H9 (cell line): ENCODE measurements around the gene DTD1. TPM values are rescaled to one million over a fixed set of nuclear protein-coding genes. Genes with fewer than 3 reads are reported as not detected.
A peak's percentile ranks its signal among the peaks of the same experiment; 100 is the strongest.

Source experiments
- DNase-seq: peaks from one replicate; pipeline ENCODE4 v3.0.0-alpha.2; 2017
- H2AFZ ChIP-seq: one replicate; pipeline ENCODE4 v1.6.1; 2013; ENCODE audit warnings: mild to moderate bottlenecking, low read length, control low read depth, moderate library complexity
- H2AK5ac ChIP-seq: 2 replicates; pipeline ENCODE4 v1.6.1; 2013; ENCODE audit warnings: low read length, control low read depth, mixed read lengths; ENCODE audit not compliant: insufficient read length
- H2BK120ac ChIP-seq: one replicate; pipeline ENCODE4 v1.6.1; 2013; ENCODE audit warnings: low read depth, mild to moderate bottlenecking, low read length, control low read depth, inconsistent platforms; ENCODE audit not compliant: poor library complexity, severe bottlenecking
- H2BK12ac ChIP-seq: 2 replicates; pipeline ENCODE4 v1.6.1; 2013; ENCODE audit warnings: low read length, control low read depth, mixed read lengths, low read depth; ENCODE audit not compliant: insufficient read length
- H2BK15ac ChIP-seq: 2 replicates; pipeline ENCODE4 v1.6.1; 2013; ENCODE audit warnings: low read depth, low read length, control low read depth
- H2BK20ac ChIP-seq: one replicate; pipeline ENCODE4 v1.6.1; 2013; ENCODE audit warnings: low read depth, mild to moderate bottlenecking, low read length, control low read depth, inconsistent platforms; ENCODE audit not compliant: poor library complexity, severe bottlenecking
- H2BK5ac ChIP-seq: 2 replicates; pipeline ENCODE4 v1.6.1; 2013; ENCODE audit warnings: low read length, control low read depth, mixed read lengths; ENCODE audit not compliant: insufficient read length
- H3K14ac ChIP-seq: 2 replicates; pipeline ENCODE4 v1.6.1; 2013; ENCODE audit warnings: low read length, control low read depth; ENCODE audit not compliant: insufficient read depth
- H3K18ac ChIP-seq: 2 replicates; pipeline ENCODE4 v1.6.1; 2013; ENCODE audit warnings: low read depth, mild to moderate bottlenecking, mixed read lengths, low read length, control low read depth; ENCODE audit not compliant: insufficient read length
- H3K23ac ChIP-seq: 2 replicates; pipeline ENCODE4 v1.6.1; 2013; ENCODE audit warnings: low read length, control low read depth, mixed read lengths, low read depth; ENCODE audit not compliant: insufficient read length
- H3K23me2 ChIP-seq: 2 replicates; pipeline ENCODE4 v1.6.1; 2013; ENCODE audit warnings: low read depth, mild to moderate bottlenecking, mixed read lengths, low read length, control low read depth; ENCODE audit not compliant: insufficient read length, poor library complexity, severe bottlenecking
- H3K27ac ChIP-seq: 2 replicates; pipeline ENCODE4 v1.5.1; 2013; ENCODE audit warnings: low read length, control low read depth, mixed read lengths, low read depth; ENCODE audit not compliant: insufficient read length
- H3K27me3 ChIP-seq: 2 replicates; pipeline ENCODE4 v1.6.1; 2013; ENCODE audit warnings: low read length, control low read depth, inconsistent platforms; ENCODE audit not compliant: insufficient read depth
- H3K4ac ChIP-seq: 2 replicates; pipeline ENCODE4 v1.6.1; 2013; ENCODE audit warnings: low read depth, mild to moderate bottlenecking, control low read depth, inconsistent platforms, low read length, moderate library complexity
- H3K4me1 ChIP-seq: 2 replicates; pipeline ENCODE4 v1.6.1; 2013; ENCODE audit warnings: low read length, control low read depth, inconsistent platforms; ENCODE audit not compliant: insufficient read depth
- H3K4me2 ChIP-seq: 2 replicates; pipeline ENCODE4 v1.6.1; 2013; ENCODE audit warnings: low read length, control low read depth, mixed read lengths; ENCODE audit not compliant: insufficient read length, insufficient read depth
- H3K56ac ChIP-seq: 2 replicates; pipeline ENCODE4 v1.6.1; 2013; ENCODE audit warnings: low read depth, mild to moderate bottlenecking, mixed read lengths, low read length, control low read depth; ENCODE audit not compliant: insufficient read length
- H3K79me1 ChIP-seq: 2 replicates; pipeline ENCODE4 v1.6.1; 2013; ENCODE audit warnings: low read depth, mild to moderate bottlenecking, moderate library complexity, low read length, control low read depth, inconsistent platforms; ENCODE audit not compliant: insufficient read depth, poor library complexity, severe bottlenecking
- H3K79me2 ChIP-seq: 2 replicates; pipeline ENCODE4 v1.6.1; 2013; ENCODE audit warnings: low read length, control low read depth, inconsistent platforms; ENCODE audit not compliant: insufficient read depth
- H3K9ac ChIP-seq: 2 replicates; pipeline ENCODE4 v1.6.1; 2013; ENCODE audit warnings: low read length, control low read depth, mixed read lengths; ENCODE audit not compliant: insufficient read length; ENCODE audit errors: extremely low read depth
- H3K9me3 ChIP-seq: one replicate; pipeline ENCODE4 v1.6.1; 2013; ENCODE audit warnings: low read depth, low read length, inconsistent platforms; ENCODE audit not compliant: control insufficient read depth
- H3T11ph ChIP-seq: one replicate; pipeline ENCODE4 v1.6.1; 2013; ENCODE audit warnings: mild to moderate bottlenecking, low read length, control low read depth, inconsistent platforms
- H4K20me1 ChIP-seq: one replicate; pipeline ENCODE4 v1.6.1; 2013; ENCODE audit not compliant: control insufficient read depth, insufficient read length, insufficient read depth
- H4K5ac ChIP-seq: 2 replicates; pipeline ENCODE4 v1.6.1; 2013; ENCODE audit warnings: low read depth, mild to moderate bottlenecking, mixed read lengths, low read length, control low read depth; ENCODE audit not compliant: insufficient read length
- H4K8ac ChIP-seq: replicated peaks from 2 replicates; pipeline ENCODE4 v1.6.1; 2013; ENCODE audit warnings: low read length, control low read depth, mixed read lengths, low read depth; ENCODE audit not compliant: insufficient read length
- H4K91ac ChIP-seq: 2 replicates; pipeline ENCODE4 v1.6.1; 2013; ENCODE audit warnings: low read depth, mild to moderate bottlenecking, moderate library complexity, mixed read lengths, low read length, control low read depth; ENCODE audit not compliant: insufficient read length
- H3K27ac Mint-ChIP-seq, 3 experiments: 2 replicates in 2 of 3; 3 replicates in 1 of 3; pipeline ENCODE4 v1.8.0; 2020 to 2021; ENCODE audit warnings: mixed read lengths in 3 of 3, mild to moderate bottlenecking in 1 of 3, moderate library complexity in 1 of 3
- H3K27me3 Mint-ChIP-seq: 2 replicates; pipeline ENCODE4 v1.8.0; 2021; ENCODE audit warnings: low read depth, mild to moderate bottlenecking, moderate library complexity, mixed read lengths
- H3K36me3 Mint-ChIP-seq, 3 experiments: 2 replicates in 2 of 3; 3 replicates in 1 of 3; pipeline ENCODE4 v1.8.0; 2020 to 2021; ENCODE audit warnings: low read depth in 3 of 3, mixed read lengths in 3 of 3; ENCODE audit not compliant: insufficient read depth in 1 of 3
- H3K4me1 Mint-ChIP-seq, 2 experiments: 2 replicates each; pipeline ENCODE4 v1.8.0; 2020; ENCODE audit warnings: mixed read lengths in 2 of 2
- H3K4me3 Mint-ChIP-seq, 2 experiments: 2 replicates in 1 of 2; 3 replicates in 1 of 2; pipeline ENCODE4 v1.8.0; 2020 to 2021; ENCODE audit warnings: mild to moderate bottlenecking in 2 of 2, mixed read lengths in 2 of 2, moderate library complexity in 1 of 2
- H3K9me3 Mint-ChIP-seq, 2 experiments: 2 replicates in 1 of 2; 3 replicates in 1 of 2; pipeline ENCODE4 v1.8.0; 2020; ENCODE audit warnings: mild to moderate bottlenecking in 2 of 2, mixed read lengths in 2 of 2, moderate library complexity in 1 of 2
- WGBS: extraction: QIAGEN DNeasy Blood & Tissue Kit; methylation state at CpG from one replicate; pipeline ENCODE4 v1.1.7; 2013; ENCODE audit warnings: missing lambda C conversion rate, low lambda C conversion rate, mixed read lengths; ENCODE audit not compliant: insufficient read length; ENCODE audit errors: extremely low coverage; 5-methylcytosine and 5-hydroxymethylcytosine counted together
- total RNA-seq: library from RNA; stranded (reverse); gene quantifications from 2 replicates; pipeline ENCODE4 v1.2.1, GENCODE V29; 2021
- TF ChIP-seq, protein P1 (sequence below): fragments of 200-600 bp; sonication (generic); conservative IDR thresholded peaks from 3 replicates; pipeline ENCODE4 v1.8.0; 2021; ENCODE audit warnings: antibody characterized with exemption, mild to moderate bottlenecking

DTD1 gene
- total RNA-seq, 1 experiment from 2014 or later = 62.0 TPM

DNA sequence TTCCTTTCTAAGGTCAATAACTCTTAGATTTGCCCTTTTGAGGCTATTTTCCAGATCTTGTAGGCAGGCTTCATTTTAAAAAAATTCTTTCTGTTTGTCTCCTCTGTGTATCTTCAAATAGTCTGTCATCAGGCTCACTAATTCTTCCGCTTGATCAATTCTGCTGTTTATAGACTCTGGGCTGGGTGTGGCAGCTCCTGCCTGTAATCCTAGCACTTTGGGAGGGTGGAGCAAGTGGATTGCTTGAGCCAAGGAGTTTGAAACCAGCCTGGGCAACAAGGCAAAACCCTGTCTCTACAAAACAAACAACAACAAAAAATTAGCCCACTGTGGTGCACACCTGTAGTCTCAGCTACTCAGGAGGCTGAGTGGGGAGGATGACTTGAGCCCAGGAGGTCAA, 185.7 kb downstream of the DTD1 start:
- Mint-ChIP-seq H3K27me3 (no peaks in the 10 kb centered on the region; the same call in none of the 2 replicates), H3K4me3 (no peak overlapping the region), H3K36me3 (no peaks in the 10 kb centered on the region), H3K9me3 (no peaks in the 10 kb centered on the region; a peak in 1 of 5 replicates), H3K27ac (peak overlapping the region in 1 of 3 experiments; percentile 44; a peak in 1 of 7 replicates), H3K4me1 (peaks cover 0 to 3% of the 10 kb centered on the region in 2 experiments; a peak in 1 of 4 replicates)
- Histone ChIP-seq H2BK15ac (no peak overlapping the region), H4K91ac (no peak overlapping the region), H3K4ac (no peak overlapping the region), H3K14ac (no peak overlapping the region), H3T11ph (no peak overlapping the region), H4K8ac (no peak overlapping the region), H4K20me1 (no peaks in the 10 kb centered on the region), H2BK20ac (no peak overlapping the region), H2AK5ac (no peak overlapping the region), H3K4me2 (no peak overlapping the region), H2BK5ac (no peak overlapping the region), H3K79me1 (no peaks in the 10 kb centered on the region), H3K4me1 (no peaks in the 10 kb centered on the region), H3K18ac (no peak overlapping the region), H2BK12ac (no peak overlapping the region), H3K27me3 (no peaks in the 10 kb centered on the region), H3K9me3 (no peaks in the 10 kb centered on the region), H3K27ac (no peak overlapping the region), H3K9ac (no peak overlapping the region), H2BK120ac (no peak overlapping the region), H3K23ac (no peak overlapping the region), H3K23me2 (no peaks in the 10 kb centered on the region), H3K56ac (no peak overlapping the region), H4K5ac (no peak overlapping the region), H3K79me2 (no peaks in the 10 kb centered on the region), H2AFZ (no peak overlapping the region)
- TF ChIP-seq, protein P1, sequence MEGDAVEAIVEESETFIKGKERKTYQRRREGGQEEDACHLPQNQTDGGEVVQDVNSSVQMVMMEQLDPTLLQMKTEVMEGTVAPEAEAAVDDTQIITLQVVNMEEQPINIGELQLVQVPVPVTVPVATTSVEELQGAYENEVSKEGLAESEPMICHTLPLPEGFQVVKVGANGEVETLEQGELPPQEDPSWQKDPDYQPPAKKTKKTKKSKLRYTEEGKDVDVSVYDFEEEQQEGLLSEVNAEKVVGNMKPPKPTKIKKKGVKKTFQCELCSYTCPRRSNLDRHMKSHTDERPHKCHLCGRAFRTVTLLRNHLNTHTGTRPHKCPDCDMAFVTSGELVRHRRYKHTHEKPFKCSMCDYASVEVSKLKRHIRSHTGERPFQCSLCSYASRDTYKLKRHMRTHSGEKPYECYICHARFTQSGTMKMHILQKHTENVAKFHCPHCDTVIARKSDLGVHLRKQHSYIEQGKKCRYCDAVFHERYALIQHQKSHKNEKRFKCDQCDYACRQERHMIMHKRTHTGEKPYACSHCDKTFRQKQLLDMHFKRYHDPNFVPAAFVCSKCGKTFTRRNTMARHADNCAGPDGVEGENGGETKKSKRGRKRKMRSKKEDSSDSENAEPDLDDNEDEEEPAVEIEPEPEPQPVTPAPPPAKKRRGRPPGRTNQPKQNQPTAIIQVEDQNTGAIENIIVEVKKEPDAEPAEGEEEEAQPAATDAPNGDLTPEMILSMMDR = no peak
- DNase-seq = no peak
- WGBS = no CpG with 5 or more reads among the region's 1 CpG
